Upper lobe of left lung (tissue), 6 donors: ENCODE measurements around the gene LTK. TPM values are rescaled to one million over a fixed set of nuclear protein-coding genes. Genes with fewer than 3 reads are reported as not detected.

ENCODE experiments used
- ATAC-seq, 2 donors: fragments of 200-7000 bp; cut with Tn5 transposase; one replicate each; pipeline ENCODE4 v1.9.1; 2022; ENCODE audit warnings: mild to moderate bottlenecking in 2 of 2, moderate library complexity in 2 of 2; ENCODE audit not compliant: low FRiP score in 2 of 2
- DNase-seq, 2 donors: peaks; one replicate each; pipeline ENCODE4 v3.0.0-alpha.2; 2019 to 2020
- H3K27ac ChIP-seq, 4 donors: fragments of 200-600 bp; sonication (generic); one replicate each; pipeline ENCODE4 v1.5.1; 2016 to 2019
- H3K27me3 ChIP-seq, 4 donors: fragments of 200-600 bp; sonication (generic); one replicate each; pipeline ENCODE4 v1.5.1; 2017 to 2019
- H3K36me3 ChIP-seq, 4 donors: fragments of 200-600 bp; sonication (generic); one replicate each; pipeline ENCODE4 v1.5.1; 2016 to 2019
- H3K4me1 ChIP-seq, 4 donors: fragments of 200-600 bp; sonication (generic); one replicate each; pipeline ENCODE4 v1.5.1; 2018 to 2019
- H3K4me3 ChIP-seq, 4 donors: fragments of 200-600 bp; sonication (generic); one replicate each; pipeline ENCODE4 v1.5.1; 2017 to 2019; ENCODE audit warnings: mild to moderate bottlenecking in 2 of 4, moderate library complexity in 1 of 4
- H3K9me3 ChIP-seq, 4 donors: fragments of 200-600 bp; sonication (generic); one replicate each; pipeline ENCODE4 v1.5.1; 2018 to 2019
- CTCF ChIP-seq, 6 experiments: fragments of 450-650 bp in 4 of 6; fragments of 200-600 bp in 2 of 6; sonication (generic) in 2 of 6; IDR thresholded peaks; one replicate each; pipeline ENCODE4 v1.5.1; 2016 to 2019; ENCODE audit warnings: antibody characterized with exemption in 6 of 6
- EP300 ChIP-seq, 4 donors: sonication (generic); formaldehyde crosslinking; IDR thresholded peaks; one replicate each; pipeline ENCODE4 v1.5.1; 2017; ENCODE audit warnings: antibody characterized with exemption in 4 of 4, control low read depth in 2 of 4
- POLR2A ChIP-seq, 4 donors: fragments of 450-650 bp; IDR thresholded peaks; one replicate each; pipeline ENCODE4 v1.5.1; 2016 to 2017; ENCODE audit warnings: antibody characterized with exemption in 4 of 4, mild to moderate bottlenecking in 2 of 4
- POLR2AphosphoS5 ChIP-seq, 2 donors: sonication (generic); formaldehyde crosslinking; IDR thresholded peaks; one replicate each; pipeline ENCODE4 v1.5.1; 2017; ENCODE audit warnings: antibody characterized with exemption in 2 of 2
- whole genome bisulfite sequencing, 2 donors: methylation state at CpG; one replicate each; pipeline ENCODE4 v1.1.5; 2017 to 2018; 5-methylcytosine and 5-hydroxymethylcytosine counted together
- total RNA-seq, 6 donors: library from RNA; depleted of rRNA in 4 of 6; stranded (reverse); fragments of >200 nt in 4 of 6; gene quantifications; one replicate each; pipeline versions ENCODE4 v1.1.0 to v1.2.1, GENCODE V29; 2016 to 2021
- donor health status: DM: no; HTN: no; CAD: no; lungs with moderate emphysema.
- donor health status: DM: no; HTN: yes; CAD: no; lungs with severe emphysema.

The LTK gene
- total RNA-seq, 6 donors from 2014 or later = 2.2 to 23.0 (median 5.7) TPM

- no peak for TF ChIP-seq CTCF (IDR thresholded peaks at IDR 0.05)
- no peak for TF ChIP-seq POLR2A (IDR thresholded peaks at IDR 0.05)
- no peak for TF ChIP-seq POLR2AphosphoS5 (IDR thresholded peaks at IDR 0.05)
- TF ChIP-seq EP300 (IDR thresholded peaks at IDR 0.05) = no peak
- Histone ChIP-seq H3K4me3 (no peak overlapping the region), H3K36me3 (no peaks in the 10 kb centered on the region), H3K27ac (no peak overlapping the region), H3K27me3 (peaks cover 0 to 38% (median 32%) of the 10 kb centered on the region in 4 donors), H3K4me1 (peaks cover 41 to 43% (median 42%) of the 10 kb centered on the region in 4 donors), H3K9me3 (no peaks in the 10 kb centered on the region)
- no peak for ATAC-seq
- DNase-seq = no peak
- WGBS, 2 donors = 93% methylated on average over 6 of the region's 6 CpGs
Measured at GRCh38 chr15:41499109-41499851, 14.3 kb downstream of the LTK start.

- Histone ChIP-seq H3K4me1 (peaks cover 44 to 48% (median 46%) of the 10 kb centered on the region in 4 donors), H3K9me3 (no peaks in the 10 kb centered on the region), H3K4me3 (no peak overlapping the region), H3K36me3 (no peaks in the 10 kb centered on the region), H3K27me3 (peaks cover 0 to 44% (median 34%) of the 10 kb centered on the region in 4 donors), H3K27ac (no peak overlapping the region)
- ATAC-seq = no peak
- TF ChIP-seq CTCF (IDR thresholded peaks at IDR 0.05) (no peak), POLR2A (IDR thresholded peaks at IDR 0.05) (no peak), POLR2AphosphoS5 (IDR thresholded peaks at IDR 0.05) (no peak), EP300 (IDR thresholded peaks at IDR 0.05) (no peak)
- 92 to 100% methylated on average over 2 of the region's 2 CpGs for WGBS, 2 donors
- DNase-seq = no peak
Measured at GRCh38 chr15:41498657-41499056, 15.0 kb downstream of the LTK start.

- H3K4me3 ChIP-seq = peak overlapping the region in 3 of 4 donors; percentile 69 to 78 (median 73)
- no peak for ATAC-seq
Measured at GRCh38 chr15:41495736-41496599, 17.7 kb downstream of the LTK start.

More at GRCh38 chr15:41495736-41496599, 17.7 kb downstream of the LTK start:
- 55 to 100% methylated on average over 1 to 26 of the region's 59 CpGs for WGBS, 2 donors
- Histone ChIP-seq H3K9me3 (no peaks in the 10 kb centered on the region), H3K4me1 (peaks cover 35 to 39% (median 36%) of the 10 kb centered on the region in 4 donors), H3K27me3 (peaks cover 0 to 26% (median 18%) of the 10 kb centered on the region in 4 donors), H3K27ac (no peak overlapping the region), H3K36me3 (no peaks in the 10 kb centered on the region)
- TF ChIP-seq POLR2A (IDR thresholded peaks at IDR 0.05) (no peak), CTCF (IDR thresholded peaks at IDR 0.05) (no peak), EP300 (IDR thresholded peaks at IDR 0.05) (no peak), POLR2AphosphoS5 (IDR thresholded peaks at IDR 0.05) (no peak)
- peak in 1 of 2 donors; percentile 84 for DNase-seq
